ENCODE measurements around the gene COP1.
"Not testable (repeated sequence)": the region's sequence is repeated elsewhere in the genome, so short reads cannot be mapped to it uniquely, and the experiment has no call there.

The COP1 gene

GRCh38 chr1:176098560-176098959 is 108.5 kb downstream of the COP1 start:
- no peak overlapping the region for H3K27ac ChIP-seq
- no peak overlapping the region for H3K4me3 ChIP-seq
- peaks cover 17 to 57% (median 38%) of the 10 kb centered on the region in 11 experiments; a peak in 20 of 22 replicates for H4K20me1 ChIP-seq
- peaks cover 0 to 11% (median 0%) of the 10 kb centered on the region in 10 experiments; a peak in 4 of 20 replicates for H3K4me1 ChIP-seq
- TF ChIP-seq Cebpa-rat (IDR thresholded peaks at IDR 0.05) = no peak
- no peaks in the 10 kb centered on the region for H3K27me3 ChIP-seq
- no peak overlapping the region for H3K4me2 ChIP-seq
- H3K36me3 ChIP-seq = peaks cover 62 to 97% (median 77%) of the 10 kb centered on the region in 11 experiments
- no peak overlapping the region for H3K9ac ChIP-seq
- no peaks in the 10 kb centered on the region for H3K9me3 ChIP-seq (replicated peaks in 1 of 11)

DNA sequence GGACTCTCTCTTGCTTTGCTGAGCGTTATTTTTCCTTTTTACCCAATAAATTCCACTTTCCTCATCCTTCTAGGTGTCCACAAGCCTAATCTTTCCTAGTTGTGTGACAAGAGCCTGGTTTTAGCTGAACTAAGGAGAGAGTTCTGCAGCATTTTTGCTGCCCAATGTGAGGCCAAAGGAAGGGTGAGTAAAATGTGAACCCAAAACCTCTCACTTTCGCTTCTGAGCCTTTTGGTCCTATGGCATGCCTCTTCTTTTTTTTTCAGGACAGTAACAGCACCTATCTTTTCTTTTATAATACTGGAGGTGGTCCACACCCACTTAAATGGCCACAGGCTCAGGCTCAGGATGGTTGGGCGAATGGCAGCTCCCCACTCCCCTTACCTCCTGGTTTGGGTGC is 111.1 kb downstream of the COP1 start:
- Histone ChIP-seq H3K4me3 (no peak overlapping the region), H3K4me1 (no peaks in the 10 kb centered on the region), H3K4me2 (no peak overlapping the region), H3K9ac (no peak overlapping the region), H4K20me1 (peaks cover 0 to 47% (median 14%) of the 10 kb centered on the region in 11 experiments; a peak in 16 of 22 replicates), H3K36me3 (peaks cover 45 to 82% (median 61%) of the 10 kb centered on the region in 11 experiments), H3K27ac (no peak overlapping the region), H3K27me3 (no peaks in the 10 kb centered on the region), H3K9me3 (replicated peaks in 1 of 11) (no peaks in the 10 kb centered on the region)
- TF ChIP-seq Cebpa-rat (IDR thresholded peaks at IDR 0.05) = no peak

DNA sequence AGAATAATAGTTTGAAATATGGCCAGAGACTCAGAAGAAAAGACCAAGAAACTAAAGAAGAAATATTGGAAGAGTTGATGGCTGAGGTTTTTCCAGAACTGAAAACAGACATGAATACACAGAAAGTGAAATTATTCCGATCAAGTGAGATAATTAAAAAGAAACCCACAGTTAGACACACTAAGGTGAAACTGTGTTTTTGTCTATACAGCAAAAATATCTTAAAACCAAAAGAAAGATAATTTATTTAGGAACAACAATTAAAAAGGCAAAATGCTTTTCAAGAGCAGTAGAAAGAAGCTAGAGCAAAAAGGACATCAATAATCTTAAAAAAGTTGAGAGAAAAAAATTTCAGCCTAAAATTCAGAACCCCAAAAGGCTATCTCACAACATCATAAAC is 116.3 kb downstream of the COP1 start:
- Histone ChIP-seq H3K36me3 (peaks cover 31 to 70% (median 45%) of the 10 kb centered on the region in 11 experiments), H3K27me3 (no peaks in the 10 kb centered on the region), H3K9me3 (replicated peaks in 1 of 11) (peaks cover 14 to 31% (median 21%) of the 10 kb centered on the region in 11 experiments; a peak in 20 of 22 replicates), H3K4me1 (no peaks in the 10 kb centered on the region), H3K4me3 (no peak overlapping the region), H3K27ac (no peak overlapping the region), H4K20me1 (peaks cover 0 to 35% (median 4%) of the 10 kb centered on the region in 11 experiments; a peak in 8 of 22 replicates), H3K4me2 (no peak overlapping the region), H3K9ac (no peak overlapping the region)
- TF ChIP-seq Cebpa-rat (IDR thresholded peaks at IDR 0.05) = no peak

DNA sequence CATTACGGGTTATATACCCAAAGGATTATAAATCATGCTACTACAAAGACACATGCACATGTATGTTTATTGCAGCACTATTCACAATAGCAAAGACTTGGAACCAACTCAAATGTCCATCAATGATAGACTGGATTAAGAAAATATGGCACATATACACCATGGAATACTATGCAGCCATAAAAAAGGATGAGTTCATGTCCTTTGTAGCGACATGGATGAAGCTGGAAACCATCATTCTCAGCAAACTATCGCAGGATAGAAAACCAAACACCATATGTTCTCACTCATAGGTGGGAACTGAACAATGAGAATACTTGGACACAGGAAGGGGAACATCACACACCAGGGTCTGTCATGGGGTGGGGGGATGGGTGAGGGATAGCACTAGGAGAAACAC is 119.3 kb downstream of the COP1 start:
- H3K27me3 ChIP-seq, H3K27ac ChIP-seq, H3K9ac ChIP-seq, H3K4me1 ChIP-seq, H3K4me2 ChIP-seq, H3K4me3 ChIP-seq: not testable (repeated sequence)
- peaks cover 0 to 53% (median 0%) of the 10 kb centered on the region in 11 experiments; a peak in 8 of 22 replicates for H4K20me1 ChIP-seq
- peaks cover 35 to 66% (median 44%) of the 10 kb centered on the region in 11 experiments for H3K36me3 ChIP-seq
- peaks cover 14 to 31% (median 21%) of the 10 kb centered on the region in 11 experiments; a peak in 20 of 22 replicates for H3K9me3 ChIP-seq (replicated peaks in 1 of 11)

- Histone ChIP-seq H3K9me3 (replicated peaks in 1 of 11) (peaks cover 27 to 30% (median 28%) of the 10 kb centered on the region in 11 experiments), H4K20me1 (peaks cover 4 to 89% (median 13%) of the 10 kb centered on the region in 11 experiments; a peak in 13 of 22 replicates), H3K27ac (no peak overlapping the region), H3K4me1 (no peaks in the 10 kb centered on the region; a peak in 1 of 20 replicates), H3K36me3 (peaks cover 57 to 84% (median 73%) of the 10 kb centered on the region in 11 experiments), H3K4me3 (no peak overlapping the region), H3K4me2 (no peak overlapping the region), H3K9ac (no peak overlapping the region), H3K27me3 (no peaks in the 10 kb centered on the region)
- no peak for TF ChIP-seq Cebpa-rat (IDR thresholded peaks at IDR 0.05)
These were observed 133.4 kb downstream of the COP1 start for GRCh38 chr1:176073524-176074157.

- Histone ChIP-seq H3K27ac (no peak overlapping the region), H4K20me1 (peaks cover 6 to 86% (median 22%) of the 10 kb centered on the region in 11 experiments; a peak in 18 of 22 replicates), H3K27me3 (no peaks in the 10 kb centered on the region), H3K9ac (no peak overlapping the region), H3K36me3 (peaks cover 50 to 87% (median 70%) of the 10 kb centered on the region in 11 experiments), H3K4me1 (peaks cover 0 to 13% (median 5%) of the 10 kb centered on the region in 10 experiments; a peak in 7 of 20 replicates), H3K4me2 (no peak overlapping the region), H3K4me3 (no peak overlapping the region), H3K9me3 (replicated peaks in 1 of 11) (no peaks in the 10 kb centered on the region)
- TF ChIP-seq Cebpa-rat (IDR thresholded peaks at IDR 0.05) = no peak
These were observed 138.2 kb downstream of the COP1 start for GRCh38 chr1:176068901-176069300.

GRCh38 chr1:176068256-176068655 is 138.8 kb downstream of the COP1 start:
- Histone ChIP-seq H4K20me1 (peaks cover 6 to 85% (median 20%) of the 10 kb centered on the region in 11 experiments; a peak in 18 of 22 replicates), H3K9ac (no peak overlapping the region), H3K27ac (no peak overlapping the region), H3K27me3 (no peaks in the 10 kb centered on the region), H3K4me1 (peaks cover 0 to 13% (median 5%) of the 10 kb centered on the region in 10 experiments; a peak in 7 of 20 replicates), H3K9me3 (replicated peaks in 1 of 11) (no peaks in the 10 kb centered on the region), H3K36me3 (peaks cover 50 to 87% (median 68%) of the 10 kb centered on the region in 11 experiments), H3K4me2 (no peak overlapping the region), H3K4me3 (no peak overlapping the region)
- no peak for TF ChIP-seq Cebpa-rat (IDR thresholded peaks at IDR 0.05)

GRCh38 chr1:176066709-176067108 is 140.4 kb downstream of the COP1 start:
- H3K4me3 ChIP-seq = no peak overlapping the region
- peaks cover 6 to 72% (median 15%) of the 10 kb centered on the region in 11 experiments; a peak in 17 of 22 replicates for H4K20me1 ChIP-seq
- H3K36me3 ChIP-seq = peaks cover 43 to 79% (median 62%) of the 10 kb centered on the region in 11 experiments
- TF ChIP-seq Cebpa-rat (IDR thresholded peaks at IDR 0.05) = no peak
- H3K9ac ChIP-seq = no peak overlapping the region
- no peak overlapping the region for H3K27ac ChIP-seq
- H3K4me1 ChIP-seq = peaks cover 0 to 13% (median 5%) of the 10 kb centered on the region in 10 experiments; a peak in 7 of 20 replicates
- no peak overlapping the region for H3K4me2 ChIP-seq
- H3K27me3 ChIP-seq = no peaks in the 10 kb centered on the region
- no peaks in the 10 kb centered on the region for H3K9me3 ChIP-seq (replicated peaks in 1 of 11)

DNA sequence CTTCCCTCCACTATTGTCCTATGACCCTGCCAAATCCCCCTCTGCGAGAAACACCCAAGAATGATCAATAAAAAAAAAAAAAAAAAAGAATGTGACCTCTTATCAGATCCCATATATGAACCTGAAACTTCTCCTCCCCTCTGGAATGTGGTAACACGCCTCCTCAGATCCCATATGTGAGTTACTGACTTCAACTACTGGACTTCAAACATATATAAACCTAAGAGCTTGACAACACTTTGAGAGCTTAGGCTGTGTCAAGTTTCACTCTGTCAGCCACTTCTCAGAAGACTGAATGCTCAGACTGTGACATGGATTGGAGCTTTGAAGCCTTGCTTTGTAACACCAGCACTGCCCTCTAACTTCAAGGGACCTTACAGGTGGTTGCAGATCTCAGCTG is 148.4 kb downstream of the COP1 start:
- Histone ChIP-seq H3K4me3 (no peak overlapping the region), H4K20me1 (peaks cover 0 to 35% (median 0%) of the 10 kb centered on the region in 11 experiments; a peak in 8 of 22 replicates), H3K9ac (no peak overlapping the region), H3K4me1 (peaks cover 0 to 14% (median 0%) of the 10 kb centered on the region in 10 experiments; a peak in 4 of 20 replicates), H3K27me3 (no peaks in the 10 kb centered on the region), H3K27ac (no peak overlapping the region), H3K4me2 (no peak overlapping the region), H3K36me3 (peaks cover 6 to 41% (median 19%) of the 10 kb centered on the region in 11 experiments; a peak in 16 of 22 replicates), H3K9me3 (replicated peaks in 1 of 11) (no peaks in the 10 kb centered on the region)
- TF ChIP-seq Cebpa-rat (IDR thresholded peaks at IDR 0.05) = no peak

Measured in BLaER1 treated with 17β-estradiol and CSF1 and Interleukin-3, amounts not matched to agents 10 nM and 100 nM (cell line).